Thyroid gland (tissue), 4 donors: Measurements from ENCODE around the gene CAPN12.

Experiments used
- CTCF ChIP-seq, 6 experiments: fragments of 200-600 bp in 3 of 6; fragments of 450-650 bp in 3 of 6; sonication (generic) in 3 of 6; IDR thresholded peaks; one replicate each; pipeline ENCODE4 v1.5.1; 2016 to 2019; ENCODE audit warnings: antibody characterized with exemption in 6 of 6, mild to moderate bottlenecking in 2 of 6, inconsistent platforms in 1 of 6, moderate library complexity in 1 of 6
- POLR2A ChIP-seq, 2 donors: fragments of 450-650 bp; IDR thresholded peaks; one replicate each; pipeline ENCODE4 v1.6.1; 2017; ENCODE audit warnings: antibody characterized with exemption in 2 of 2, mild to moderate bottlenecking in 2 of 2, moderate library complexity in 1 of 2

GRCh38 chr19:38703509-38703908 is 40.8 kb downstream of the CAPN12 start:
- TF ChIP-seq CTCF (IDR thresholded peaks at IDR 0.05) (no peak), POLR2A (IDR thresholded peaks at IDR 0.05) (no peak)
